ENCODE results near the gene TMEM19. TPM values are rescaled to one million over a fixed set of nuclear protein-coding genes. Genes with fewer than 3 reads are reported as not detected.
"Not testable (repeated sequence)": the region's sequence is repeated elsewhere in the genome, so short reads cannot be mapped to it uniquely, and the experiment has no call there.

TMEM19 gene
- total RNA-seq, 1 experiment from 2014 or later, result 29.6 TPM

GRCh38 chr12:71691504-71692129 is 5.7 kb downstream of the TMEM19 start:
- DNase-seq, result no peak
- TF ChIP-seq CTCF (IDR thresholded peaks at IDR 0.05; ENCODE audit: unreplicated experiment), result no peak
- BruUV-seq (replicated peaks), result no TSS peak
- intact Hi-C loops (cut with micrococcal nuclease; ENCODE audit: unreplicated experiment), result no loop called here
- Mint-ChIP-seq H3K36me3 (ENCODE audit: insufficient read depth, unreplicated experiment) (peaks cover 1% of the 10 kb centered on the region), H3K9me3 (ENCODE audit: low read depth, unreplicated experiment) (no peaks in the 10 kb centered on the region), H3K27ac (ENCODE audit: unreplicated experiment) (no peak overlapping the region), H3K27me3 (ENCODE audit: unreplicated experiment) (no peaks in the 10 kb centered on the region), H3K4me3 (ENCODE audit: low read depth, unreplicated experiment) (no peak overlapping the region), H3K4me1 (ENCODE audit: low read depth, unreplicated experiment) (peaks cover 8% of the 10 kb centered on the region)
- CTCF ChIA-PET, result no interaction called here

- no peak overlapping the region for H3K27ac Mint-ChIP-seq (ENCODE audit: unreplicated experiment)
- no peaks in the 10 kb centered on the region for H3K27me3 Mint-ChIP-seq (ENCODE audit: unreplicated experiment)
- peaks cover under 1% of the 10 kb centered on the region for H3K4me1 Mint-ChIP-seq (ENCODE audit: low read depth, unreplicated experiment)
- CTCF ChIA-PET, result no interaction called here
- intact Hi-C loops (cut with micrococcal nuclease; ENCODE audit: unreplicated experiment), result no loop called here
- no peak for DNase-seq
- no peak overlapping the region for H3K4me3 Mint-ChIP-seq (ENCODE audit: low read depth, unreplicated experiment)
- H3K9me3 Mint-ChIP-seq (ENCODE audit: low read depth, unreplicated experiment), result no peaks in the 10 kb centered on the region
- no peaks in the 10 kb centered on the region for H3K36me3 Mint-ChIP-seq (ENCODE audit: insufficient read depth, unreplicated experiment)
- no TSS peak for BruUV-seq (replicated peaks)
- TF ChIP-seq CTCF (IDR thresholded peaks at IDR 0.05; ENCODE audit: unreplicated experiment), result no peak
Observed at GRCh38 chr12:71693126-71693525, 7.2 kb downstream of the TMEM19 start.

GRCh38 chr12:71693651-71694050 is 7.8 kb downstream of the TMEM19 start:
- H3K27me3 Mint-ChIP-seq (ENCODE audit: unreplicated experiment); H3K9me3 Mint-ChIP-seq (ENCODE audit: low read depth, unreplicated experiment); H3K27ac Mint-ChIP-seq (ENCODE audit: unreplicated experiment); DNase-seq; H3K4me3 Mint-ChIP-seq (ENCODE audit: low read depth, unreplicated experiment); intact Hi-C loops (cut with micrococcal nuclease; ENCODE audit: unreplicated experiment); H3K36me3 Mint-ChIP-seq (ENCODE audit: insufficient read depth, unreplicated experiment); CTCF ChIA-PET; H3K4me1 Mint-ChIP-seq (ENCODE audit: low read depth, unreplicated experiment); BruUV-seq (replicated peaks): not testable (repeated sequence)

- DNase-seq, result no peak
Observed at GRCh38 chr12:71694099-71694820, 8.4 kb downstream of the TMEM19 start.

More at GRCh38 chr12:71694099-71694820, 8.4 kb downstream of the TMEM19 start:
- Mint-ChIP-seq H3K27ac (ENCODE audit: unreplicated experiment) (no peak overlapping the region), H3K4me3 (ENCODE audit: low read depth, unreplicated experiment) (no peak overlapping the region), H3K9me3 (ENCODE audit: low read depth, unreplicated experiment) (no peaks in the 10 kb centered on the region), H3K4me1 (ENCODE audit: low read depth, unreplicated experiment) (no peaks in the 10 kb centered on the region), H3K27me3 (ENCODE audit: unreplicated experiment) (no peaks in the 10 kb centered on the region), H3K36me3 (ENCODE audit: insufficient read depth, unreplicated experiment) (no peaks in the 10 kb centered on the region)
- CTCF ChIA-PET, result no interaction called here
- BruUV-seq (replicated peaks), result no TSS peak
- intact Hi-C loops (cut with micrococcal nuclease; ENCODE audit: unreplicated experiment), result no loop called here
- TF ChIP-seq CTCF (IDR thresholded peaks at IDR 0.05; ENCODE audit: unreplicated experiment), result no peak

Data from Calu3 (cell line).